ENCODE results near the gene FAM169A.
"Not testable (repeated sequence)": the region's sequence is repeated elsewhere in the genome, so short reads cannot be mapped to it uniquely, and the experiment has no call there.

DNA sequence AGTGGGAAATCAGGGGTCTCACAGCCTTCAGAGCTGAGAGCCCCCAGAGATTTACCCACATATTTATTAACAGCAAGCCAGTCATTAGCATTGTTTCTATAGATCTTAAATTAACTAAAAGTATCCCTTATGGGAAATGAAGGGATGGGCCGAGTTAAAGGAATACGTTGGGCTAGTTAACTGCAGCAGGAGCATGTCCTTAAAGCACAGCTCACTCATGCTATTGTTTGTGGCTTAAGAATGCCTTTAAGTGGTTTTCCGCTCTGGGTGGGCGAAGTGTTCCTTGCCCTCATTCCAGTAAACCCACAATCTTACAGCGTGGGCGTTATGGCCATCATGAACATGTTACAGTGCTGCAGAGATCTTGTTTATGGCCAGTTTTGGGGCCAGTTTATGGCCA is 42.0 kb upstream of the FAM169A start:
- TF ChIP-seq, protein P1, sequence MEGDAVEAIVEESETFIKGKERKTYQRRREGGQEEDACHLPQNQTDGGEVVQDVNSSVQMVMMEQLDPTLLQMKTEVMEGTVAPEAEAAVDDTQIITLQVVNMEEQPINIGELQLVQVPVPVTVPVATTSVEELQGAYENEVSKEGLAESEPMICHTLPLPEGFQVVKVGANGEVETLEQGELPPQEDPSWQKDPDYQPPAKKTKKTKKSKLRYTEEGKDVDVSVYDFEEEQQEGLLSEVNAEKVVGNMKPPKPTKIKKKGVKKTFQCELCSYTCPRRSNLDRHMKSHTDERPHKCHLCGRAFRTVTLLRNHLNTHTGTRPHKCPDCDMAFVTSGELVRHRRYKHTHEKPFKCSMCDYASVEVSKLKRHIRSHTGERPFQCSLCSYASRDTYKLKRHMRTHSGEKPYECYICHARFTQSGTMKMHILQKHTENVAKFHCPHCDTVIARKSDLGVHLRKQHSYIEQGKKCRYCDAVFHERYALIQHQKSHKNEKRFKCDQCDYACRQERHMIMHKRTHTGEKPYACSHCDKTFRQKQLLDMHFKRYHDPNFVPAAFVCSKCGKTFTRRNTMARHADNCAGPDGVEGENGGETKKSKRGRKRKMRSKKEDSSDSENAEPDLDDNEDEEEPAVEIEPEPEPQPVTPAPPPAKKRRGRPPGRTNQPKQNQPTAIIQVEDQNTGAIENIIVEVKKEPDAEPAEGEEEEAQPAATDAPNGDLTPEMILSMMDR (IDR thresholded peaks at IDR 0.05), result not testable (repeated sequence)
- not testable (repeated sequence) for TF ChIP-seq POLR2A (IDR thresholded peaks at IDR 0.05)
